ENCODE data around the gene NADSYN1.

Gene NADSYN1

DNA sequence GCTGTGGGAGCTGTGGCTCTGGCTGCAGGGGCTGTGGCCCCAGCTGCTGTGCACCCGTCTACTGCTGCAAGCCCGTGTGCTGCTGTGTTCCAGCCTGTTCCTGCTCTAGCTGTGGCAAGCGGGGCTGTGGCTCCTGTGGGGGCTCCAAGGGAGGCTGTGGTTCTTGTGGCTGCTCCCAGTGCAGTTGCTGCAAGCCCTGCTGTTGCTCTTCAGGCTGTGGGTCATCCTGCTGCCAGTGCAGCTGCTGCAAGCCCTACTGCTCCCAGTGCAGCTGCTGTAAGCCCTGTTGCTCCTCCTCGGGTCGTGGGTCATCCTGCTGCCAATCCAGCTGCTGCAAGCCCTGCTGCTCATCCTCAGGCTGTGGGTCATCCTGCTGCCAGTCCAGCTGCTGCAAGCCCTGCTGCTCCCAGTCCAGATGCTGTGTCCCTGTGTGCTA lies 95.7 kb downstream of the NADSYN1 start:
- TF ChIP-seq NFIC (IDR thresholded peaks at IDR 0.05) (no peak), ZBTB7A (IDR thresholded peaks at IDR 0.05; ENCODE audit: low read depth) (no peak), MAX (IDR thresholded peaks at IDR 0.05) (no peak), TAF1 (IDR thresholded peaks at IDR 0.05; ENCODE audit: low read depth) (no peak), TCF12 (IDR thresholded peaks at IDR 0.05; ENCODE audit: low read depth) (no peak), TEAD4 (IDR thresholded peaks at IDR 0.05) (no peak), EGR1 (IDR thresholded peaks at IDR 0.05) (no peak), CREB1 (IDR thresholded peaks at IDR 0.05; ENCODE audit: low read depth) (no peak)

Measured in Ishikawa (cell line).